Tibial artery (tissue), 4 donors: ENCODE measurements around the gene FAM227B.
"Not testable (repeated sequence)": the region's sequence is repeated elsewhere in the genome, so short reads cannot be mapped to it uniquely, and the experiment has no call there.

Experiments
- DNase-seq, 2 donors: peaks; one replicate each; pipeline ENCODE4 v3.0.0-alpha.2; 2019
- H3K27ac ChIP-seq, 2 donors: fragments of 200-600 bp; sonication (generic) in 1 of 2; 1 replicate in 1 of 2; 2 replicates in 1 of 2; pipeline ENCODE4 v1.5.1; 2018 to 2019; ENCODE audit warnings: mild to moderate bottlenecking in 1 of 2
- H3K27me3 ChIP-seq, 2 donors: fragments of 200-600 bp; sonication (generic) in 1 of 2; one replicate each; pipeline versions ENCODE4 v1.5.1 to v1.6.0; 2016 to 2019
- H3K36me3 ChIP-seq, 3 donors: fragments of 200-600 bp; sonication (generic) in 2 of 3; one replicate each; pipeline ENCODE4 v1.5.1; 2016 to 2019; ENCODE audit warnings: mild to moderate bottlenecking in 2 of 3
- H3K4me1 ChIP-seq, 4 donors: fragments of 200-600 bp; sonication (generic) in 2 of 4; 1 replicate in 3 of 4; 2 replicates in 1 of 4; pipeline ENCODE4 v1.5.1; 2016 to 2019
- H3K4me3 ChIP-seq, 2 donors: fragments of 200-600 bp; sonication (generic) in 1 of 2; 1 replicate in 1 of 2; 2 replicates in 1 of 2; pipeline ENCODE4 v1.5.1; 2018 to 2019; ENCODE audit warnings: mild to moderate bottlenecking in 2 of 2
- H3K9me3 ChIP-seq, 3 donors: fragments of 200-600 bp; sonication (generic) in 1 of 3; one replicate each; pipeline ENCODE4 v1.5.1; 2016 to 2019
- CTCF ChIP-seq, 2 experiments: fragments of 200-600 bp in 1 of 2; fragments of 450-650 bp in 1 of 2; IDR thresholded peaks; one replicate each; pipeline ENCODE4 v1.5.1; 2017 to 2019; ENCODE audit warnings: antibody characterized with exemption in 2 of 2, mild to moderate bottlenecking in 1 of 2, moderate library complexity in 1 of 2
- intact Hi-C: fragments of 100-400 bp; cut with DNase I; formaldehyde crosslinking; loops from one replicate; pipeline ENCODE4 v1.15.0; 2023; ENCODE audit warnings: low total_unique reads

The FAM227B gene

GRCh38 chr15:49560045-49560444 is 60.6 kb downstream of the FAM227B start:
- no peaks in the 10 kb centered on the region for H3K27me3 ChIP-seq
- intact Hi-C loops = no loop called here
- H3K4me1 ChIP-seq = no peaks in the 10 kb centered on the region
- H3K27ac ChIP-seq = no peak overlapping the region
- DNase-seq = no peak
- H3K9me3 ChIP-seq = peaks cover 7 to 43% (median 21%) of the 10 kb centered on the region in 3 donors
- H3K4me3 ChIP-seq = no peak overlapping the region
- H3K36me3 ChIP-seq = no peaks in the 10 kb centered on the region
- no peak for TF ChIP-seq CTCF (IDR thresholded peaks at IDR 0.05)

- intact Hi-C loops = no loop called here
- Histone ChIP-seq H3K4me3 (no peak overlapping the region), H3K36me3 (no peaks in the 10 kb centered on the region), H3K9me3 (peaks cover 7 to 53% (median 23%) of the 10 kb centered on the region in 3 donors), H3K4me1 (no peaks in the 10 kb centered on the region), H3K27me3 (no peaks in the 10 kb centered on the region), H3K27ac (no peak overlapping the region)
- TF ChIP-seq CTCF (IDR thresholded peaks at IDR 0.05) = no peak
- no peak for DNase-seq
Observed at GRCh38 chr15:49558929-49559328, 61.7 kb downstream of the FAM227B start.

- H3K36me3 ChIP-seq = no peaks in the 10 kb centered on the region
Observed at GRCh38 chr15:49556437-49556836, 64.2 kb downstream of the FAM227B start.

GRCh38 chr15:49550342-49550741 is 70.3 kb downstream of the FAM227B start:
- H3K4me1 ChIP-seq, H3K27me3 ChIP-seq, H3K4me3 ChIP-seq, intact Hi-C loops, DNase-seq, H3K27ac ChIP-seq, H3K36me3 ChIP-seq: not testable (repeated sequence)
- peaks cover 0 to 26% (median 17%) of the 10 kb centered on the region in 3 donors for H3K9me3 ChIP-seq

More at GRCh38 chr15:49556437-49556836, 64.2 kb downstream of the FAM227B start:
- Histone ChIP-seq H3K27me3 (no peaks in the 10 kb centered on the region), H3K4me1 (no peaks in the 10 kb centered on the region), H3K4me3 (no peak overlapping the region), H3K27ac (no peak overlapping the region), H3K9me3 (peaks cover 0 to 45% (median 34%) of the 10 kb centered on the region in 3 donors)
- no peak for DNase-seq
- no peak for TF ChIP-seq CTCF (IDR thresholded peaks at IDR 0.05)
- intact Hi-C loops = no loop called here

GRCh38 chr15:49538520-49538919 is 82.1 kb downstream of the FAM227B start:
- no peak for TF ChIP-seq CTCF (IDR thresholded peaks at IDR 0.05)
- no peaks in the 10 kb centered on the region for H3K27me3 ChIP-seq
- DNase-seq = no peak
- no peak overlapping the region for H3K4me3 ChIP-seq
- H3K36me3 ChIP-seq = no peaks in the 10 kb centered on the region
- H3K9me3 ChIP-seq = peaks cover 0 to 19% (median 12%) of the 10 kb centered on the region in 3 donors
- H3K27ac ChIP-seq = no peak overlapping the region
- no peaks in the 10 kb centered on the region for H3K4me1 ChIP-seq
- intact Hi-C loops = no loop called here

DNA sequence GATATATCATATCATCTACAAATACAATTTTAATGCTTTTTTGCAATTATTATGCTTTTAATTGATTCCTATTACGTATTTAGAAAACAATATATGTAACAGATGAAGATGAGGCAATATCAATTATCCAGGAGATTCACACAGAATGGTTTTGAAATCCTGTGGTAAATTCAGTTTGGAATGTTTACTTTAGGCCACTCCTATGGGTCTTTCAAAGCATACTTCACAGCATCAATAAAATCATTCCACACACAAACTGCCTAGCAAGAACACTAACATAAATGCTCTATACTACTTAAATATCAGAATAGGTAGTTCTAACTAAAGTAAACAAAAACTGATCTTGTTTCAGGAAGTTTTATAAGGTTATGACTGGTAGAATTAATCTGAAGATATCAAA is 90.5 kb downstream of the FAM227B start:
- no peak for TF ChIP-seq CTCF (IDR thresholded peaks at IDR 0.05)
- intact Hi-C loops = no loop called here
- no peak for DNase-seq
- Histone ChIP-seq H3K27me3 (no peaks in the 10 kb centered on the region), H3K4me3 (no peak overlapping the region), H3K4me1 (no peaks in the 10 kb centered on the region), H3K27ac (no peak overlapping the region), H3K36me3 (no peaks in the 10 kb centered on the region), H3K9me3 (peaks cover 0 to 7% (median 0%) of the 10 kb centered on the region in 3 donors)
